GM23338 (cell line): Measurements from ENCODE around the gene RBM38. TPM values are rescaled to one million over a fixed set of nuclear protein-coding genes. Genes with fewer than 3 reads are reported as not detected.

ENCODE experiments used
- ATAC-seq: fragments of 200-7000 bp; cut with Tn5 transposase; 3 replicates; pipeline ENCODE4 v1.9.1; 2020
- DNase-seq: peaks from one replicate; pipeline ENCODE4 v3.0.0-alpha.2; 2015; ENCODE audit warnings: low spot score
- H2AFZ ChIP-seq: fragments of 200-600 bp; sonication (generic); 2 replicates; pipeline ENCODE4 v1.8.0; 2016; ENCODE audit warnings: antibody characterized with exemption, mild to moderate bottlenecking, moderate library complexity
- H3F3A ChIP-seq: fragments of 200-600 bp; sonication (generic); replicated peaks from 2 replicates; pipeline ENCODE4 v1.8.0; 2017; ENCODE audit warnings: antibody characterized with exemption, mixed run types, low read depth
- H3K27ac ChIP-seq: fragments of 200-600 bp; sonication (generic); 2 replicates; pipeline ENCODE4 v1.6.1; 2016; ENCODE audit warnings: low read depth
- H3K27me3 ChIP-seq: fragments of 200-600 bp; sonication (generic); 2 replicates; pipeline ENCODE4 v1.8.0; 2016; ENCODE audit warnings: mild to moderate bottlenecking, mixed run types, moderate library complexity; ENCODE audit not compliant: insufficient read depth
- H3K36me3 ChIP-seq: fragments of 200-600 bp; sonication (generic); 2 replicates; pipeline ENCODE4 v1.8.0; 2016; ENCODE audit warnings: mild to moderate bottlenecking; ENCODE audit not compliant: insufficient read depth
- H3K4me1 ChIP-seq: fragments of 200-600 bp; sonication (generic); 2 replicates; pipeline ENCODE4 v1.8.0; 2016; ENCODE audit warnings: mild to moderate bottlenecking, moderate library complexity; ENCODE audit not compliant: insufficient read depth
- H3K4me2 ChIP-seq: fragments of 200-600 bp; sonication (generic); 2 replicates; pipeline ENCODE4 v1.7.1; 2017; ENCODE audit warnings: mixed run types
- H3K4me3 ChIP-seq: fragments of 200-600 bp; sonication (generic); 2 replicates; pipeline ENCODE4 v1.6.1; 2016; ENCODE audit warnings: mixed run types
- H3K79me2 ChIP-seq: fragments of 200-600 bp; sonication (generic); replicated peaks from 2 replicates; pipeline ENCODE4 v1.8.0; 2017; ENCODE audit warnings: mild to moderate bottlenecking; ENCODE audit not compliant: insufficient read depth
- H3K9me2 ChIP-seq: fragments of 200-600 bp; sonication (generic); 2 replicates; pipeline ENCODE4 v1.8.0; 2017; ENCODE audit not compliant: insufficient read depth
- H4K20me1 ChIP-seq: fragments of 200-600 bp; sonication (generic); replicated peaks from 2 replicates; pipeline ENCODE4 v1.8.0; 2017; ENCODE audit warnings: mild to moderate bottlenecking; ENCODE audit not compliant: insufficient read depth
- H3K27ac Mint-ChIP-seq: 2 replicates; pipeline ENCODE4 v1.8.0; 2020; ENCODE audit warnings: inconsistent platforms, mild to moderate bottlenecking, moderate library complexity, mixed read lengths
- H3K27me3 Mint-ChIP-seq: 3 replicates; pipeline ENCODE4 v1.8.0; 2022; ENCODE audit warnings: low read depth, mild to moderate bottlenecking, moderate library complexity, mixed read lengths, inconsistent platforms; ENCODE audit not compliant: insufficient read depth, poor library complexity
- H3K36me3 Mint-ChIP-seq: 3 replicates; pipeline ENCODE4 v1.8.0; 2021; ENCODE audit warnings: low read depth, mild to moderate bottlenecking, inconsistent platforms, moderate library complexity, mixed read lengths
- H3K4me1 Mint-ChIP-seq: 3 replicates; pipeline ENCODE4 v1.8.0; 2020; ENCODE audit warnings: mild to moderate bottlenecking, inconsistent platforms, mixed read lengths
- H3K4me3 Mint-ChIP-seq: 3 replicates; pipeline ENCODE4 v1.8.0; 2021; ENCODE audit warnings: moderate library complexity, mild to moderate bottlenecking, inconsistent platforms, mixed read lengths
- H3K9me3 Mint-ChIP-seq: 3 replicates; pipeline ENCODE4 v1.8.0; 2020; ENCODE audit warnings: moderate library complexity, mild to moderate bottlenecking, inconsistent platforms, mixed read lengths
- CREB1 ChIP-seq: fragments of 250-450 bp; sonication (Bioruptor Pico); IDR thresholded peaks from 2 replicates; pipeline ENCODE4 v1.5.0; 2020; ENCODE audit warnings: low read depth, mild to moderate bottlenecking, moderate library complexity
- EZH2phosphoT487 ChIP-seq: fragments of 200-600 bp; sonication (generic); IDR thresholded peaks from one replicate; pipeline ENCODE4 v1.8.1; 2018; ENCODE audit warnings: antibody characterized with exemption; ENCODE audit not compliant: unreplicated experiment
- JUNB ChIP-seq: IDR thresholded peaks from one replicate; pipeline ENCODE4 v1.6.1; 2016; ENCODE audit warnings: antibody characterized with exemption; ENCODE audit not compliant: unreplicated experiment
- NANOG ChIP-seq: IDR thresholded peaks from 2 replicates; pipeline ENCODE4 v1.6.1; 2016; ENCODE audit warnings: antibody characterized with exemption, borderline replicate concordance
- ZNF331 ChIP-seq: fragments of 250-450 bp; sonication (Bioruptor Pico); IDR thresholded peaks from 2 replicates; pipeline ENCODE4 v1.5.0; 2020; ENCODE audit warnings: low read depth, mild to moderate bottlenecking, moderate library complexity
- polyA plus RNA-seq: library from polyadenylated mRNA; unstranded; fragments of >200 nt; fragmentation: Nextera tagmentation; extraction: Ambion mirVana; gene quantifications from 2 replicates; pipeline ENCODE4 v1.2.1, GENCODE V29; 2016
- total RNA-seq: library from RNA; depleted of rRNA; stranded (reverse); fragments of >200 nt; shearing (Covaris generic); gene quantifications from 2 replicates; pipeline ENCODE4 v1.2.3, GENCODE V29; 2014
- TF ChIP-seq, protein P1 (sequence below): IDR thresholded peaks from 2 replicates; pipeline ENCODE4 v1.6.1; 2016; ENCODE audit warnings: antibody characterized with exemption
- TF ChIP-seq, protein P2 (sequence below): IDR thresholded peaks from one replicate; pipeline ENCODE4 v1.6.1; 2018; ENCODE audit warnings: antibody characterized with exemption; ENCODE audit not compliant: unreplicated experiment

Gene RBM38
- total and polyA plus RNA-seq, 2 experiments from 2014 or later: 22.9 to 80.5 TPM

GRCh38 chr20:57394121-57395082, 3.2 kb downstream of the RBM38 start:
- ATAC-seq (no peak), DNase-seq (no peak)
- H3F3A ChIP-seq: no peaks in the 10 kb centered on the region
- H2AFZ ChIP-seq: no peak overlapping the region
- H3K27ac ChIP-seq: no peak overlapping the region
- peak overlapping the region; percentile 92; the same call in 2 of the 3 replicates for H3K4me3 Mint-ChIP-seq
- H3K36me3 Mint-ChIP-seq: peaks cover 59% of the 10 kb centered on the region
- H4K20me1 ChIP-seq: peaks cover 23% of the 10 kb centered on the region
- no peaks in the 10 kb centered on the region for H3K9me2 ChIP-seq
- no peak overlapping the region for H3K4me2 ChIP-seq
- peaks cover 68% of the 10 kb centered on the region for H3K79me2 ChIP-seq
- no peaks in the 10 kb centered on the region; the same call in 1 of the 2 replicates for H3K27me3 ChIP-seq
- peaks cover 2% of the 10 kb centered on the region; the same call in 1 of the 2 replicates for H3K4me1 ChIP-seq
- no peak for TF ChIP-seq CREB1 (CRISPR knock-in tag)
- TF ChIP-seq ZNF331: no peak
- TF ChIP-seq NANOG: no peak
- no peak for TF ChIP-seq EZH2phosphoT487
- no peak for TF ChIP-seq JUNB
- TF ChIP-seq, protein P1, sequence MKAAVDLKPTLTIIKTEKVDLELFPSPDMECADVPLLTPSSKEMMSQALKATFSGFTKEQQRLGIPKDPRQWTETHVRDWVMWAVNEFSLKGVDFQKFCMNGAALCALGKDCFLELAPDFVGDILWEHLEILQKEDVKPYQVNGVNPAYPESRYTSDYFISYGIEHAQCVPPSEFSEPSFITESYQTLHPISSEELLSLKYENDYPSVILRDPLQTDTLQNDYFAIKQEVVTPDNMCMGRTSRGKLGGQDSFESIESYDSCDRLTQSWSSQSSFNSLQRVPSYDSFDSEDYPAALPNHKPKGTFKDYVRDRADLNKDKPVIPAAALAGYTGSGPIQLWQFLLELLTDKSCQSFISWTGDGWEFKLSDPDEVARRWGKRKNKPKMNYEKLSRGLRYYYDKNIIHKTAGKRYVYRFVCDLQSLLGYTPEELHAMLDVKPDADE: no peak
- TF ChIP-seq, protein P2, sequence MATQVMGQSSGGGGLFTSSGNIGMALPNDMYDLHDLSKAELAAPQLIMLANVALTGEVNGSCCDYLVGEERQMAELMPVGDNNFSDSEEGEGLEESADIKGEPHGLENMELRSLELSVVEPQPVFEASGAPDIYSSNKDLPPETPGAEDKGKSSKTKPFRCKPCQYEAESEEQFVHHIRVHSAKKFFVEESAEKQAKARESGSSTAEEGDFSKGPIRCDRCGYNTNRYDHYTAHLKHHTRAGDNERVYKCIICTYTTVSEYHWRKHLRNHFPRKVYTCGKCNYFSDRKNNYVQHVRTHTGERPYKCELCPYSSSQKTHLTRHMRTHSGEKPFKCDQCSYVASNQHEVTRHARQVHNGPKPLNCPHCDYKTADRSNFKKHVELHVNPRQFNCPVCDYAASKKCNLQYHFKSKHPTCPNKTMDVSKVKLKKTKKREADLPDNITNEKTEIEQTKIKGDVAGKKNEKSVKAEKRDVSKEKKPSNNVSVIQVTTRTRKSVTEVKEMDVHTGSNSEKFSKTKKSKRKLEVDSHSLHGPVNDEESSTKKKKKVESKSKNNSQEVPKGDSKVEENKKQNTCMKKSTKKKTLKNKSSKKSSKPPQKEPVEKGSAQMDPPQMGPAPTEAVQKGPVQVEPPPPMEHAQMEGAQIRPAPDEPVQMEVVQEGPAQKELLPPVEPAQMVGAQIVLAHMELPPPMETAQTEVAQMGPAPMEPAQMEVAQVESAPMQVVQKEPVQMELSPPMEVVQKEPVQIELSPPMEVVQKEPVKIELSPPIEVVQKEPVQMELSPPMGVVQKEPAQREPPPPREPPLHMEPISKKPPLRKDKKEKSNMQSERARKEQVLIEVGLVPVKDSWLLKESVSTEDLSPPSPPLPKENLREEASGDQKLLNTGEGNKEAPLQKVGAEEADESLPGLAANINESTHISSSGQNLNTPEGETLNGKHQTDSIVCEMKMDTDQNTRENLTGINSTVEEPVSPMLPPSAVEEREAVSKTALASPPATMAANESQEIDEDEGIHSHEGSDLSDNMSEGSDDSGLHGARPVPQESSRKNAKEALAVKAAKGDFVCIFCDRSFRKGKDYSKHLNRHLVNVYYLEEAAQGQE: no peak
- H3K36me3 ChIP-seq: peaks cover 7% of the 10 kb centered on the region; the same call in 1 of the 2 replicates
- peak overlapping the region; percentile 44; the same call in 1 of the 2 replicates for H3K27ac Mint-ChIP-seq
- peaks cover 42% of the 10 kb centered on the region for H3K4me1 Mint-ChIP-seq
- no peaks in the 10 kb centered on the region for H3K9me3 Mint-ChIP-seq
- peaks cover 14% of the 10 kb centered on the region for H3K27me3 Mint-ChIP-seq
- H3K4me3 ChIP-seq: no peak overlapping the region
